KMS-11 (cell line): ENCODE results near the gene FAM222B.

Experiments used
- H2AFZ ChIP-seq: fragments of 200-600 bp; sonication (generic); 2 replicates; pipeline ENCODE4 v1.6.1; 2016; ENCODE audit warnings: antibody characterized with exemption, mixed run types, low read depth
- H3K27ac ChIP-seq: fragments of 200-600 bp; sonication (generic); 2 replicates; pipeline ENCODE4 v1.6.1; 2016; ENCODE audit warnings: mild to moderate bottlenecking, mixed run types
- H3K27me3 ChIP-seq: fragments of 200-600 bp; sonication (generic); 2 replicates; pipeline ENCODE4 v1.6.1; 2017; ENCODE audit warnings: mild to moderate bottlenecking, low read depth, mixed run types, moderate library complexity; ENCODE audit not compliant: insufficient read depth
- H3K36me3 ChIP-seq: fragments of 200-600 bp; sonication (generic); 2 replicates; pipeline ENCODE4 v1.6.1; 2017; ENCODE audit warnings: mild to moderate bottlenecking, mixed run types; ENCODE audit not compliant: insufficient read depth
- H3K4me1 ChIP-seq: fragments of 200-600 bp; sonication (generic); 2 replicates; pipeline ENCODE4 v1.6.1; 2016; ENCODE audit warnings: mild to moderate bottlenecking, low read depth, mixed run types; ENCODE audit not compliant: poor library complexity, severe bottlenecking
- H3K4me2 ChIP-seq: fragments of 200-600 bp; sonication (generic); 2 replicates; pipeline ENCODE4 v1.7.0; 2016; ENCODE audit warnings: mild to moderate bottlenecking, mixed run types
- H3K4me3 ChIP-seq: fragments of 200-600 bp; sonication (generic); IDR thresholded peaks from 2 replicates; pipeline ENCODE4 v1.6.1; 2017; ENCODE audit warnings: low read depth, low read length, mixed read lengths; ENCODE audit not compliant: insufficient read depth
- H3K79me2 ChIP-seq: fragments of 200-600 bp; sonication (generic); 2 replicates; pipeline ENCODE4 v1.6.1; 2016; ENCODE audit warnings: low read depth, mixed run types; ENCODE audit not compliant: insufficient read depth
- H3K9ac ChIP-seq: fragments of 200-600 bp; sonication (generic); 2 replicates; pipeline ENCODE4 v1.6.1; 2016; ENCODE audit warnings: mild to moderate bottlenecking, mixed run types
- H4K20me1 ChIP-seq: fragments of 200-600 bp; sonication (generic); 2 replicates; pipeline ENCODE4 v1.6.1; 2016; ENCODE audit warnings: mild to moderate bottlenecking, mixed run types; ENCODE audit not compliant: insufficient read depth
- TF ChIP-seq, protein P1 (sequence below): fragments of 200-600 bp; sonication (generic); conservative IDR thresholded peaks from 2 replicates; pipeline ENCODE4 v1.6.1; 2017; ENCODE audit warnings: low read depth, mild to moderate bottlenecking, antibody characterized with exemption, low read length, moderate library complexity, mixed read lengths

The FAM222B gene

GRCh38 chr17:28828294-28829040, 14.1 kb downstream of the FAM222B start:
- no peaks in the 10 kb centered on the region for H4K20me1 ChIP-seq
- H3K27ac ChIP-seq: no peak overlapping the region
- H3K4me2 ChIP-seq: no peak overlapping the region
- peaks cover 5% of the 10 kb centered on the region; the same call in 1 of the 2 replicates for H3K79me2 ChIP-seq
- H3K27me3 ChIP-seq: no peaks in the 10 kb centered on the region
- TF ChIP-seq, protein P1, sequence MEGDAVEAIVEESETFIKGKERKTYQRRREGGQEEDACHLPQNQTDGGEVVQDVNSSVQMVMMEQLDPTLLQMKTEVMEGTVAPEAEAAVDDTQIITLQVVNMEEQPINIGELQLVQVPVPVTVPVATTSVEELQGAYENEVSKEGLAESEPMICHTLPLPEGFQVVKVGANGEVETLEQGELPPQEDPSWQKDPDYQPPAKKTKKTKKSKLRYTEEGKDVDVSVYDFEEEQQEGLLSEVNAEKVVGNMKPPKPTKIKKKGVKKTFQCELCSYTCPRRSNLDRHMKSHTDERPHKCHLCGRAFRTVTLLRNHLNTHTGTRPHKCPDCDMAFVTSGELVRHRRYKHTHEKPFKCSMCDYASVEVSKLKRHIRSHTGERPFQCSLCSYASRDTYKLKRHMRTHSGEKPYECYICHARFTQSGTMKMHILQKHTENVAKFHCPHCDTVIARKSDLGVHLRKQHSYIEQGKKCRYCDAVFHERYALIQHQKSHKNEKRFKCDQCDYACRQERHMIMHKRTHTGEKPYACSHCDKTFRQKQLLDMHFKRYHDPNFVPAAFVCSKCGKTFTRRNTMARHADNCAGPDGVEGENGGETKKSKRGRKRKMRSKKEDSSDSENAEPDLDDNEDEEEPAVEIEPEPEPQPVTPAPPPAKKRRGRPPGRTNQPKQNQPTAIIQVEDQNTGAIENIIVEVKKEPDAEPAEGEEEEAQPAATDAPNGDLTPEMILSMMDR: no peak
- no peaks in the 10 kb centered on the region for H3K4me1 ChIP-seq
- no peak overlapping the region for H3K9ac ChIP-seq
- no peak overlapping the region for H3K4me3 ChIP-seq
- no peak overlapping the region for H2AFZ ChIP-seq
- H3K36me3 ChIP-seq: no peaks in the 10 kb centered on the region

GRCh38 chr17:28827672-28828071, 14.9 kb downstream of the FAM222B start:
- H3K27me3 ChIP-seq: no peaks in the 10 kb centered on the region
- no peak overlapping the region for H3K4me2 ChIP-seq
- no peaks in the 10 kb centered on the region for H4K20me1 ChIP-seq
- no peak overlapping the region for H3K9ac ChIP-seq
- no peaks in the 10 kb centered on the region for H3K4me1 ChIP-seq
- H3K27ac ChIP-seq: no peak overlapping the region
- H2AFZ ChIP-seq: no peak overlapping the region
- no peaks in the 10 kb centered on the region for H3K36me3 ChIP-seq
- TF ChIP-seq, protein P1: no peak
- peaks cover 5% of the 10 kb centered on the region; the same call in 1 of the 2 replicates for H3K79me2 ChIP-seq
- no peak overlapping the region for H3K4me3 ChIP-seq

DNA sequence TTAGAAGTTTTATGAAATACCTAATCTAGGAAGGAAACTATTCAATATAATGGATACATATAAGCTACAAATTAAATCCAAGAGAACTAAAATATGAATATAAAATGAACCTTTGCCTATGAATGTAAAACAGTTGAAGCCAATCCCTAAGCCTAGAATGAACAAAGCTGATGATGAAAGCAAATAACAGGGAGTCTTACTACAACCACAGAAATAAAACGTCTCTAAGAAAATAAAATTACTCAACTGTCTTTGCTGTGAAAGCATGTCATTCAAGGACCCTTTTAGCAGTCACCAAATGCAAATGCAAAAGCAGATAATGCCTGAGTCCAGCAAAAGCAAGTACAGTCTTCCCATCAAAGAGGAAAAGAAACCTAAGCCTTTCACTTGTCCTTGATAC, 23.0 kb downstream of the FAM222B start:
- Histone ChIP-seq H3K9ac (no peak overlapping the region), H3K79me2 (peaks cover 15% of the 10 kb centered on the region; the same call in 1 of the 2 replicates), H3K36me3 (no peaks in the 10 kb centered on the region), H3K4me3 (no peak overlapping the region), H3K27ac (no peak overlapping the region), H3K4me2 (no peak overlapping the region), H2AFZ (no peak overlapping the region), H4K20me1 (peaks cover 4% of the 10 kb centered on the region; the same call in 1 of the 2 replicates), H3K4me1 (no peaks in the 10 kb centered on the region), H3K27me3 (no peaks in the 10 kb centered on the region)
- TF ChIP-seq, protein P1: no peak

DNA sequence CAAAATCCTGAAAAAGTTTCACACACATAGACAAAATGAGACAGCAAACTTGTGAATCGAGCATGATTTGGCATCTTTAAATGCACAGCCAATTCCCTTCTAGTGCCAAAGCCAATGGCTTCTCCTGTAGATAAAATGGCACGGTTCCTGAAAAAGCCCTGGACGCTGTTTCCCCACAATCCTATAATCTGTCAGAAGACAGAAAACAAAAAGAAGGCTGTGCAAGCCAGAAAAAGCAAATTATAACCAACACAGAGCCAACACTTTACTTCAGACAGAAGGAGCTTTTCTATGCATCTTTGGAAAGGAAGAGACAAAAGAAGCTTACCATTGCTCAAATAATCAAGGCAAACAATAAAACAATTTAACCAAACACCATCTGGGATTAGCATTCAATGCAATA, 23.8 kb downstream of the FAM222B start:
- Histone ChIP-seq H2AFZ (no peak overlapping the region), H3K4me2 (no peak overlapping the region), H3K27ac (no peak overlapping the region), H3K9ac (no peak overlapping the region), H3K36me3 (no peaks in the 10 kb centered on the region), H3K4me1 (no peaks in the 10 kb centered on the region), H3K27me3 (no peaks in the 10 kb centered on the region), H4K20me1 (peaks cover 4% of the 10 kb centered on the region; the same call in 1 of the 2 replicates), H3K4me3 (no peak overlapping the region), H3K79me2 (peaks cover 19% of the 10 kb centered on the region; the same call in 1 of the 2 replicates)
- TF ChIP-seq, protein P1: no peak
